Fibroblast of skin of back (primary cell): ENCODE results near the gene PARD3.

Experiments used
- DNase-seq: peaks from one replicate; pipeline ENCODE4 v3.0.0-alpha.2; 2013

Gene PARD3

GRCh38 chr10:34112171-34112782 lies 702.8 kb downstream of the PARD3 start:
- DNase-seq: no peak

- DNase-seq: no peak
These were observed 703.9 kb downstream of the PARD3 start for GRCh38 chr10:34111179-34111578.

- DNase-seq: peak; percentile 88
These were observed 705.0 kb downstream of the PARD3 start for GRCh38 chr10:34109952-34110702.

GRCh38 chr10:34109495-34109894 lies 705.6 kb downstream of the PARD3 start:
- no peak for DNase-seq

GRCh38 chr10:34107626-34108516 lies 707.2 kb downstream of the PARD3 start:
- no peak for DNase-seq

- DNase-seq: no peak
These were observed 708.7 kb downstream of the PARD3 start for GRCh38 chr10:34106356-34106885.

- DNase-seq: no peak
These were observed 710.1 kb downstream of the PARD3 start for GRCh38 chr10:34104829-34105572.

GRCh38 chr10:34102893-34103506 lies 712.1 kb downstream of the PARD3 start:
- DNase-seq: peak; percentile 55

GRCh38 chr10:34102237-34102673 lies 712.8 kb downstream of the PARD3 start:
- DNase-seq: peak; percentile 66

GRCh38 chr10:34101001-34101400 lies 714.1 kb downstream of the PARD3 start:
- no peak for DNase-seq

- no peak for DNase-seq
These were observed 716.1 kb downstream of the PARD3 start for GRCh38 chr10:34098821-34099567.

GRCh38 chr10:34097682-34098081 lies 717.4 kb downstream of the PARD3 start:
- DNase-seq: no peak

GRCh38 chr10:34094961-34095360 lies 720.1 kb downstream of the PARD3 start:
- no peak for DNase-seq

- no peak for DNase-seq
These were observed 720.9 kb downstream of the PARD3 start for GRCh38 chr10:34094146-34094696.

- DNase-seq: no peak
These were observed 722.2 kb downstream of the PARD3 start for GRCh38 chr10:34092891-34093290.

GRCh38 chr10:34091635-34092195 lies 723.4 kb downstream of the PARD3 start:
- no peak for DNase-seq

GRCh38 chr10:34089253-34089652 lies 725.8 kb downstream of the PARD3 start:
- no peak for DNase-seq

- DNase-seq: no peak
These were observed 726.8 kb downstream of the PARD3 start for GRCh38 chr10:34088208-34088794.

- DNase-seq: no peak
These were observed 728.0 kb downstream of the PARD3 start for GRCh38 chr10:34087095-34087418.

- no peak for DNase-seq
These were observed 731.5 kb downstream of the PARD3 start for GRCh38 chr10:34083567-34083966.
